Stimulated activated CD8-positive, alpha-beta memory T cell treated with anti-CD3 and anti-CD28 coated beads, Interleukin-15, amount 100 ng/mL, for 48 hours (primary cell): ENCODE measurements around the gene FXYD6.

Experiments
- DNase-seq, 2 donors: peaks; one replicate each; pipeline ENCODE4 v3.0.0-alpha.2; 2020; ENCODE audit warnings: low read depth in 2 of 2

The FXYD6 gene

DNA sequence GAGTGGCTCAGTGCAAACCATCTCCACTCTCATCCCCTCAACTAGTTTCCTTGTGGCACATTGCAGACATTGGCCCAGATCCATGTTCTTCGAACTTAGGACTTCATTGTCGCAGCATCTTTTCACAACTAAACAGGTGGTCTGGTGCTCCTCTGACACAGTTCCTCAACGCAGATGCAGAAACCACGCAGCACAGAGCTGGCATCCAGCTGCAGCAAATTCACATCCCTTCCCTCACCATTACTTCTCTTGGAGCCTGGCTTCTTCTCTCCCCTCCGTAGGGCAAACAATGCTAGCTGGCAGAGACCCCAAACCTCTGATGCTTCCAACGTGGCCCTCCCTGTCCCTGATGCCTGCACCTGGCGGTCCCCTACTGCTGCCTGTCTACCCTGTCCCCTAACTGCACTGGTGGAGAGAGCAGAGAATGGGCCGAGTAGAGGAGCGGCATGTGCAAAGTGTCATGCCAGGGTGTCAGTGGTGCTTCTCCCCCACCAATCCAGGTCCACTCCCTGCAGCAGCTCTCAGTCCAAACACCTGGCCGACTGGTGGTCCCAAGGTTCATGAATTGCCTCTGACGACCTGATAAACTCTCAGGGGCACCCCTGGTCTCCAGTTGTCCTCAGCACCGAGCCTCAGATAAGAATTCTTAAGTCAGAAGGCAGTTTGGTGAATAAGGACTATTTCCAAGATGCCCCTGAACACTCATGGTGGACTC is 34.6 kb upstream of the FXYD6 start:
- no peak for DNase-seq

DNA sequence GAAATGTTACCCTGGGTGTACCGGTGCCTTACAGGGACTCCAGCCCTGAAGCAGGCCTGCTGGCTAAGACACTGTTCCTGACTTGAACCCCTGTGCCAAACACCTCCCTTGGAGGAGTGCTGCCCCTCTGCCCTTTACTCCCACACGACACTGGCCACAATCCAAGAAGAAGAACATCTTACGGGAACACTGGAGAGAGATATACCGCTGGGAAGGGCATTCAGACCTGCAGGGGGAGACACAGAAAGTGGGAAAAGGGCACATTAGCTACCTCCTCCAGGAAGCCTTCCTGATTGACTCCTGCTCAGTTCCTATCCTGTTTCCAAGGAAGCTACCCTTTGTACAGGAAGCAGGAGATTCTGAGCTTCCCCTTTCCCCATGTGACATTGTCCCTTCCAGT is 34.1 kb upstream of the FXYD6 start:
- DNase-seq = no peak

DNA sequence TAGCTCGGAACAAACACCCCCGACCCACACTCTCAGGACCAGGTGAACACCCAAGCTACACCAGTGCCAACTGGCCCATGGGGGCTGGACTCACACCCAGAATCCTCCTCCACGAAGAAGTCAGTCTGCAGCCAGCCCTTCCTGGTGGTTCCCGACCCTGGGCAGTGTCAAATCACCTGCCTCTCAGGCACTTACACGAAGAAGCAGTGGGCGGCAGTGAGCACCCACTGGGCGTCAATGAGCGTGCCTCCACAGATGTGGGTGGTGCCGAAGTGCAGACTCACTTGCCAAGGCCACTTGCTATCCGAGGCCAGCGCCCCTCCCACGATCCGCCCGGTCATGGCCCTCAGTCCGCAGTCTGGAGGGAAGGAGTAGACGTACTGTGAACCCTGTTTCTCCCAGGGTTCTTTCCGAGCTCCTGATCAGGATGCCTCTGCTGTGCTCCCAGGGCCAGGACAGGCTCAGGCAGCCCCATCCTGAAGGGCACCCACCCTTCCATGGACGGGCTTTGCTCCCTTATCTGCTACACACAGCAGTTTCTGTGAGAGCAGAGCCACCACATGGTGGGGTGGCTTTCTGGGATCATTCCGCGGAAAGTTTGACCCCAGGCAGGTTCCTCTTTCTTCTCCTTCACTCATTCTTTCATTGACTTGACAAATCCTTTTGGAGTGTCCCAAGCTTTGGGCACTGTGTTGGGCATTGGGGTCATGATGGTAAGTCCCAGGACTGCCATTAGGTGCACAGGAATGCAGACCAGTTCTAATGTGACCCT is 33.3 kb upstream of the FXYD6 start:
- DNase-seq = no peak

DNA sequence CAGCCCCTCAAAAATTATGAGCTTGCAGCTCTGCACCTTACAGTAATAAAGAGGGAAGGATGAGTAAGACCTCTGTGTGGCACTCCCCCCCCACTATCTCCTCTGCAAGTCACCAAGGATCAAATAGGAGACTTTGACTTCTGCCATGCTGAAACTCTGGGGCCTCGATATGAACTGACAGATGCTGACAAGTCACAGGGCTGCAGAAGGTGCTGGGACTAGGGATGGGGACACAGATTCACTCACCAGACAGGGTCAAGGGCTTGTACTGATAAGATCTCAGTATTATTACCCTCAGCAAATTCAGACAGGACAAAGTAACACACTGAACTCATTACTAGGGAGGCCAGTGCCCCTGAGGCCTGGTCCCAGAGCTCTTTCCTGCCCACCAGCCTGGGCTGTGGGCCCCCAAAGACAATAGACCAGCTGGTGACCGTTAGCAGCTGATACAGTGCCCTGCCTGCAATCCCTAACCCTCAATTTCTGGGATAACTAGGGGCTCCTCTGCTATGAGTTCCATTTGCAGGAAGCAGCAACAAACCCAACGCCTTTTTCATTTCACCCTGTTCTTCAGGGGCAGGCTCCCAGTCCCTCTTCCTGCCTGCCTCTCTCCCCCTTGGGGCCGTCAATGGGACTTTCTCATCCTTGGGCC is 32.6 kb upstream of the FXYD6 start:
- DNase-seq = no peak

DNA sequence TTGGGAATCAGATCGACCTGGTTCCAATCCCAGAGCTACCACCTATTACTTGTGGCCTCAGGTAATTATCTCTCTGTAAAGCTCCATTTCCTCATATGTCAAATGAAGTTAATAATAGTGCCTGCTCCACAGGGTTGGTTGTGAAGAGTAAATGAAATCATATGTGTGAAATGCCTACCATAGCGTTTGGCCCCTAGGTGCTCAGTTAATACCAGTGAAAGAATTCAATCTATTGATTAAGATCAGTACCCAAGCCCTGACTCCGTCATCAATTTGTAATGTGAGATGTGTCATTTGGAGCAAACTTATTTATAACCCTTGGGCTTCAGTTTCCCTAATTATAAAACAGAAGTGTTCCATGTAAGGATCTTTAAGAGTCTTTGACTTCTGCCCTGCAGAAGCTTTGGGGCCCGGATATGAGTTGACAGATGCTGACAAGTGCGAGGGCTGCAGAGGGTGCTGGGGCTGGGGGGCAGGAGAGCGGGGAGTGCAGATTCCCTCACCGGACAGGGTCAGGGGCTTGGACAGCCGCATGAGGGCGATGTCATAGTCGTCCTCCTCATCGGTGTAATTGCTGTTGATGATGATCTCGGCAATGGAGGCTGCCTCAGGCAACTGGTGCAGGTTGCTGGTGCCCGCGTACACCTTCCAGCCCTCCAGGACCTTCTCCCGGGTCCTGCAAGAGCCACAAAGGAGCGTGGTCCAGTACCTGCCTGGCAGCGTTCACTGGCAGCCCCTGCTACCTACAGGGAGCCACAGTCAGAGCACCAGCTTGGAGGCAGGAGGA is 31.8 kb upstream of the FXYD6 start:
- no peak for DNase-seq

DNA sequence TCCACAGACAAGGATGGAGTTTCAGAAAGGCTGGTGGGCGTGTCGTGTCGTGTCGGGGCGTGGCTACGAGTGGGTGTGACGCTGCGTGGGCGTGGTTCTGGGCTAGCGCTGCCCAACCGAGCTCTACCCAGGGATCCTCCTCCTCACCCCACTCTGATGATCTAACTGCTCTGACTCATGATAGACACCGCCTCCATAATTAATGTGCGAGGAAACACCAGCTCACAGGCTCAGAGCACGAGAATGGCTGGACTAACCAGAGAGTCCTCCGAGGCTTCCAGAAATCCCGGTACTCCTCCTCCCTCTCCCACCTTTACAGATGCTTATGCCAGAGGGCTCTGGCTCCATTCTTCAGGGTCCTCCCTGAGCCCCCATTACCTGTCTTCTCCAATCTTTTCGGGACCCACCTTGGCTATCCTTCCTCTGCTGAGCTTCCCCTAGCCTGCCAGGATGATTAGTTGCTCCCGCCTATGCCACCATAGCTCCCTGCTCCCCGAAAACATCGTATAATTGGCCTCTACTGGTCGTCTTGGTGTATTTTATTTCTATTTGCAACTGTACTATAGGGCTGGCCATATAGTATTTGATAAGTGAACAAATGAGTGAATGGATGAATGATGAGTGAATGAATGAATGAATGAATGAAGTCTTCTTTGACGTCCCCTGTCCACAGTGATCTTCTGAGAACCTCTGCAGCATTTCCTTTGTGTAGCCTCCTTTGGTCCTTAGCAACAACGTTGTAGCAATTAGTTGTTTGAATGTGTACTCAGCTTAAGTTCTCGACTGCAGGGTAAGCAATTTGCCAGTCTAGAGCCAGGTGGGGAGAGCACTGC is 31.0 kb upstream of the FXYD6 start:
- peak; percentile 64 to 68 for DNase-seq

DNA sequence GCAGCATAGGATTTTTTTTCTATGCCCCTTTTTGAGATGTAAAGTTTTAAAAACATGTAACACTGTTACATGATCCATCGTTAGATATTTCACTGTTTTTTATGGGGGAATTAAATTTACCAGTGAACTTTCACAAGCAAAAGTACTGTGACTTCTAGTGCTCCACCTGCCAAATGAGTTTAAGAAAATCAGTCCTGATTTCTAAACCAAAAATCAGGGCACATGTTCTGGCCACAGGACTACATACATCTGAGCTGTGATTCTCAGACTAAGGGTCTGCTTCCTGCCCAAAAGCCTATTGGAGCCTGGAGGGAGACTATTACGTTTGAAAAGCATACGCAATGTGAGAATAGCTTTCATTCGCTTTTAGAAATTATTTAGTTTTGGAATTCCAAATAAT is 30.3 kb upstream of the FXYD6 start:
- no peak for DNase-seq

DNA sequence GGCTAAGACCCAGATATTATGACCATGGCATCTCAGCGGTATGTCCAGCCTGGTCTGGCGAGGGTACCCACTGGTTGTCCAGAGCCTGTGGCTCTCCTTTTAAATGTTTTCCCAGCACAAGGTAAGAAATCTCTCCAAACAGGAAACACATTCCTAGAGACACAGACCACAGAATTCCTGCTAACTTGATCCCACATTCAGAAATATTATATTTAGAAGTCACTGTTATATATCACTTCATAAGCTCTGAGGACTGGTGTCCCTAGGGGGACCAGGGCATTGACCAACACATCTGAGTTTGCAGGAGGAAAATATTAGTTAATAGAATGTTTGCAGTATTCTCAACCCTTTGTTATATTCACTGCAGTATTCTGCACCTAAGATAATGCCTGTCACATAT is 29.7 kb upstream of the FXYD6 start:
- no peak for DNase-seq

DNA sequence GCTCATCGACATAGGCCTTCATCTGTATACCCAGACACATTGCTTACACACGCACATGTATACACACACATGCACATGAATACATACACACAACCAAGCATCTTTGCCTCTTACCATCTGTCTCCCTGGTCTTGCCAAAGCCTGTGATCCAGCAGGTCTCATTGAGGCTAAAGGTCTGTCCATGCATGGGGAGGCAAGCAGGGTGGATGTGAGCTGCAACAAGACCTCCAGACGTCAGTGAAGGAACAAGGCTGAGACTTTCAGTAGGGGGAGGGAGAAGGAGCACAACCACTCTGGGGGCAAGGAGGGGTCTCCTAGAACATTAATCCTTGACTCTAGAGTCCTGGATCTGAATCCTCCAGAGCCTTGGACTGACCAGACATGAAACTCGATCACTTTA is 29.1 kb upstream of the FXYD6 start:
- no peak for DNase-seq

DNA sequence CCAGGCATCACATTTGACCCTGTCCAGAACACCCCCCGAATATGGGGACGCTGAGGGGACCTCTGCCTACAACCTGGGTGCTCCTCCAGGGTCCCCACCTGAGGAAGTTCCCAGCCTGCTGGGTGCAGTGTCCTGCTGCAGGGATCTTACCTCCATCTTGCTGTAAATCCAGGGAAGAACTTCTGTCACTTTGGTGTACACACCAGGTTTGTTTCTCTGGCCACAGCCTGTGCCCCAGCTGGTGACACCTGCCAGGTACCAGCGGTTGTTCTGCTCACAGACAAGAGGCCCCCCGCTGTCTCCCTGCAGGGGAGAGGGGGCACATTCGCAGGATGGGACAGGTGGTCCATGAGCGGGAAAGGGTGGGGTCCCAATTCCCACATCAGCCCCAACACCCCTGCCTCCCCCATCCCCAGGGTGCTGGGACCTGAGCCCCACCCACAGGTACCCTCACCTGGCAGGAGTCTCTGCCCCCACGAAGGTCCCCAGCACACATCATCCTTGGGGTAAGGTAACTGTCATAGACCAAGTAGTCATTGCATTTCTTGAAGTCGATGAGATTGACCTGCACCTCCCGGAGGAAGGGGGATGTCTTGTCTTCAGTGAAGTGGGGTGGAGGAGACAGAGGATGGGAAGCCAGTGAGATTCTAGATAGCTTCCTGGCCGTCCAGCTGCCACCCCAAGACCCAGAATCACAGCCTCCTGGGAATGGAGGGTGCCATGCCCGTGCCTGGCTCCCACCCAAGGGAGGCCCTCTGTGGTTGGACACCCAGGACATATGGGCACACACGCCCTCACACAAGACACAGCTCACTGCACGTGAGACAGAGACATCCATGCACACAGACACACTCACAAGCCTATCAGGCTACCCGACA is 27.3 kb upstream of the FXYD6 start:
- no peak for DNase-seq

DNA sequence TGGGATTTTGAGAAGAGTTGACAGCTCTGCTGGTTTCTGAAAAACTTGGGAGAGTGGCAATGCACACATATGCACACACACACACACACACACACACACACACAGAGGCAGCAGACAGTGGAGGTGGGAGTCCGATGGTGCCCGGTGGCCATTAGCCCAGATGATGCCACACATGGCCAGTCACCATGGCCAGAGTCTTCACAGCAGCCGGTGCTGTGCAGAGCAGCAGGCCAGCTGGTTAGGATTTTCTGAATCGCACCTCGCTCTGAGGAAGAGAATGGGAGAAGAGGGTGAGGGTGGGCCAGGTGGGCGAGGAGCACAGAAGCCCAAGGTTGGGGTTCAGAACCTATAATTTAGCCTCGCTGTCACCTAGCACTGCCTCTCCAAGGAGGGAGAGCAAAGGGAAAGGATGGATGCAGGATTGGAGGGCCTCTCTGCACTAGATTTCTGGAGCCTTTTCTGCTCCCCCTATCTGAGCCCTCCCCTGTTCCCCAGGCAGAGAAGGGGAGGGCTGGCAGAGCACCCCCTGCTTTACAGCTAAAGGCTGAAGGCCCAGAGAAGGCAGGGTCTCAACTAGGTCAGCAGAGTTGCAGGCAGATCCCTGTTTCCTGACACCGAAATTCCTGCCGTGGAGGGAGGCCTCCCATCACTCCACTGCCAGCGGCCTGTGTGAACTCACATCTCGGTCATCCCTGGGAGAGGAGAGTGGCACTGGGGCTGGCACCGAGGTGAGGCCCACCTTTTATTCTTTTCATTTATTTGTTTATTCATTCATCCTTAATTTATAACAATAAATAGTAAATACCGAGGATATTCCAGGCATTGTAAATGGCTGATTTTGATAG is 25.8 kb upstream of the FXYD6 start:
- no peak for DNase-seq

DNA sequence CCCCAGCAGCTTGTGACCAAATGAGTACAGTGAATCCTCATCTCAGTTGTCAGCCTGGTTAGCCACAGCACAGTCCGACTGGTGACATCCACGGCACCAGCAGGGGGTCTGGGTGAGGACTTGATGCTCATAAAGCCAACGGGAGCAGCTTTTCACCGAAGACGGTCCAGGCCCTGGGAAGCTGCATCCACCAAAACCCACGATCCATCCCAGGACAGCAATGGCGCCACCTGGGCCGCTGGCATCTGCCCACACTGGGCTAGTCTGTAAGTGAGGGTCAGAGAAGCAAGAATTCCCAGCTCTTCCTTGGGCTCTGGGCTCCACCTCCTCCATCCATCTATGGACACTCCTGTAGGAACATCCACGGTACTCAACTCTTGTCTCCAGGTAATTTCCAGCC is 25.1 kb upstream of the FXYD6 start:
- DNase-seq = no peak

DNA sequence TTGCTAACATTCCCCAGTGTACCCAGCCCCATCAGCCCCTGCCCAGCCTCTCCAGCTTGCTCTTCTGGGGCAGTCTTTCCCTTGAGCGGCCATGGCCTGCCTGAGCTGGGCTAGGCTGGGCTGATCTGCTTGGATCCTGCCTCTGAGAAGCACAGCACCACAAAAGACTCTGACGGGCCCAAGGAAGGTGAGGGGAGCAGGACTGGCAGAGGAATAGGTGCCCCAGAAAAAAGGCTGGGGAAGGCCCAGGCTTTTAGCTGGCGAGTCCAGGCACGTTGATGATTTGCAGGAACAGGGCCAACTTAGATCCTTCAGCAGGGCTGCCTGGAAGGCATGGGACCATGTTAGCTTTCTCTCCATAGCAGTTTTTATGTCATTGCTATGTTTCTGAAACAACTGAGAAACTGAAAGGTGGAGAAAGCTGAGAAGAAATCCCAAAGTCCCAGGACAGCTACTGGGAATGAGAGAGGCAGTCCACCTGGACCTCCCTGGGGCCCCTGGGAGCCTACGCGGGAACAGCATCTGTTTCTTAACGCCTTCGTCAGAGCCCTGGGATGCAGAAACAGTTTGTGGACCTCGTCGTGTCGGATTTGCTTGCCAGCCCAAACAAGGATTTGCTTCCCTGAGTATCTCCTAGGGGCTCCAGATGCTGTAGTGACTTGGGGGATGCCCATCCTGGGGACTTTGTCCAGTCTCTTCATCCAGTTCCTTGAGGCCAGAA is 24.4 kb upstream of the FXYD6 start:
- DNase-seq = no peak

DNA sequence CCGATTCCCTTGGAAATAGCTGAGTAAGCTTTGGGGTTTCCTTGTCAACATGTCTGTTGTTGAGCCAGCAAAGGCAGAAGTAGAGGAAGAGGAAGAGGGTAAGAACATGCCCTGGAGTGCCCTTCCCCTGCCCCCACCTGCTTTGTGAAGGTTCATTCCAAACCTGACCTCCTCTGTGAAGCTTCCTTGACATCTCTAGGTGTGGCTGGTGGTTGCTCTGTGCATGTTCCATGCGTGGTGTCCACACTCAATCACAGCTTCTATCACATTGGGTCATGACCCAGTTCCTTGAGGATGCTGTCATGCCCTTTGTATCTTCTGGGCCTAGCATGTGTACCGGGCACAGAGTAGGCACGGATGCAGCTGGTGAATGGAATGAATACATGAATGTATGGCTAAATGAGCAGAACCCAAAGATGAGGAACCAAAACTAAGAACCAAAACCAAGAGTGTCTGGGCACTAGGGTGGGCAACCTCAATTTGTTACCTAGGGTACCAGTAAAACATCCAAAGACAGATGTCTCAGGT is 23.7 kb upstream of the FXYD6 start:
- DNase-seq = no peak

DNA sequence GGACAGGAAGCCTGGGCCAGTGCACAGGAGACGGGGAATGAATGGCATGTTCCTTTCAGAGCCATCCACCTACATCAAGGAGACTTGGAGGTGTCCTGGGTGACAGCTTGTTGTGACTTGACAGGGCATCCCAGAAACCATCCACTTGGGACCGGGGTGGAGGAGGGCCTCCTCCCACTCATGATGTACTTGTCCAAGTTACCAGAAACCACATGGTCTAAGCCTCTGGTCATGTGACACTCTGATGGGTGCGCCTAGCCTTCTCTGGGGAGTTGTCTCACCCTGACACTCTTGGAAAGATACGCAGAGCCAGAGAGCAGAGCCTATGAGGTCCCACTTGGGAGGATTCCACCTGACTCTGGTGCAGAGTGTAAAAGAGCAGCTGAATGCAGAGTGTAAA is 21.6 kb upstream of the FXYD6 start:
- no peak for DNase-seq

DNA sequence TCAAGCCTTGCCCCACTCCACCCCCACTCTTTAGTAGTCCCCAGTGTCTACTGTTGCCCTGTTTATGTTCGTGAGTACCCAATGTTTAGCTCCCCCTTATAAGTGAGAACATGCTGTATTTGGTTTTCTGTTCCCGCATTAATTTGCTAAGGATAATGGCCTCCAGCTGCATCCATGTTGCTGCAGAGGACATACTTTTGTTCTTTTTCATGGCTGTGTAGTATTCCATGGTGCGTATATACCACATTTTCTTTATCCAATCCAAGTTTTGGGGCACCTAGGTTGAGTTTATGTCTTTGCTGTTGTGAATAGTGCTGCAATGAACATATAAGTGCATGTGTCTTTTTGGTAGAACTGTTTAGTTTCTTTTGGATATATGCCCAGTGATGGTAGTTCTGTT is 16.2 kb upstream of the FXYD6 start:
- DNase-seq = no peak

DNA sequence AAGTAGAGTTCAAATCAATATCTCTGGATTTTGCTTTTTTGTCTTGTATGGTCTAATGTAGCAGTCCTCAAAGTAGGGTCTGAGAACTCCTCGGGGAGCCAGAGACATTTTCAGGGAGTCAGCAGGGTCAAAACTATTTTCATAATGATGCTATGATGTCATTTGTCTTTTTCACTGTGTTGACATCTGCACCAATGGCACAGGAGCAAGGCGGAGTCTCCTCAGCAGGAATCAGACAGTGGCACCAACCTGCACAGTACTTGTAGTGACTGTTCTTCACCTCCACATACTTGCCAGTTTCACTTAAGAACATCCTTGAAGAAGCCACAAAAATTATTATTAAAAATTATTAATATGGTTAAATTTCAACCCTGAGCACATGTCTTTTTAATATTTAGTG is 14.9 kb upstream of the FXYD6 start:
- no peak for DNase-seq

DNA sequence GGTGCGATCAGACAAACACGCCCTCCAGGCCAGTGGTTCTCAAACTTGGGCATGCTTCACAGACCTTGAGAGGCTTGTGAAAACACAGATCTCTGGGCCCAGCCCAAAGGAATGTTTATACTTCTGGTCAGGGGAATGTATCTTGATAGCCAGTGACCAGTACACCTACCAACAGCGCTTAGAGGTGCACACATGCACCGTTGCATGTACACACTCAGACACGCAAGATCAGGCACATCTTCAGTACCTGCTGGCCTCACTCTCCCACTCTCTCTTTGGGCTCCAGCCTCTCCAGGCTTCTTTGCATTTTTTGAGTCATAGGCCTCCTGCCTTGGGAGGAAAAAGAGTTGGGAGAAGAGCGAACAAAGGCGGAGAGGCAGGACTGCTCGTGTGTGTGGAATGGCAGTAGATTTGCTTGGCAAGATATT is 11.7 kb upstream of the FXYD6 start:
- DNase-seq = no peak
